IMR-90 (cell line): ENCODE measurements around the gene FOSB. TPM values are rescaled to one million over a fixed set of nuclear protein-coding genes. Genes with fewer than 3 reads are reported as not detected.
A peak's percentile ranks its signal among the peaks of the same experiment; 100 is the strongest.
"Not testable (repeated sequence)": the region's sequence is repeated elsewhere in the genome, so short reads cannot be mapped to it uniquely, and the experiment has no call there.

Source experiments
- ATAC-seq: fragments of 200-7000 bp; cut with Tn5 transposase; 2 replicates; pipeline ENCODE4 v1.9.1; 2020; ENCODE audit warnings: low read depth, mild to moderate bottlenecking, moderate library complexity
- BruUV-seq: library from RNA; stranded (reverse); fragments of 400-500 nt; replicated peaks from 2 replicates; lab custom pipeline; 2021; lab: Mats Ljungman, UMichigan
- CTCF ChIA-PET: fragments of 300-600 bp; formaldehyde crosslinking; extraction: SDS; loops from one replicate; lab custom pipeline; 2021; ENCODE audit warnings: antibody characterized with exemption; lab: Yijun Ruan, JAX
- POLR2A ChIA-PET: fragments of 300-600 bp; sonication (Branson Sonifier 250); formaldehyde crosslinking; loops from one replicate; lab custom pipeline; 2022; ENCODE audit warnings: antibody characterized with exemption; ENCODE audit not compliant: unreplicated experiment; lab: Charles Lee
- DNase-seq: peaks from one replicate; pipeline ENCODE4 v3.0.0; 2013
- H2AFZ ChIP-seq: replicated peaks from 2 replicates; pipeline ENCODE3; 2013; ENCODE audit warnings: low read length, mild to moderate bottlenecking; ENCODE audit not compliant: poor library complexity
- H2AK5ac ChIP-seq: 2 replicates; pipeline ENCODE4 v1.6.1; 2013; ENCODE audit warnings: low read depth, low read length, inconsistent platforms
- H2AK9ac ChIP-seq: replicated peaks from 2 replicates; pipeline ENCODE3; 2013; ENCODE audit warnings: mild to moderate bottlenecking, low read depth, low read length, moderate library complexity; ENCODE audit not compliant: poor library complexity
- H2BK120ac ChIP-seq: 2 replicates; pipeline ENCODE4 v1.6.1; 2013; ENCODE audit warnings: low read depth, low read length, inconsistent platforms
- H2BK15ac ChIP-seq: 3 replicates; pipeline ENCODE4 v1.6.1; 2013; ENCODE audit warnings: low read depth, low read length, inconsistent platforms
- H2BK20ac ChIP-seq: 2 replicates; pipeline ENCODE4 v1.6.1; 2013; ENCODE audit warnings: low read depth, mild to moderate bottlenecking, inconsistent platforms, low read length, moderate library complexity
- H2BK5ac ChIP-seq: 2 replicates; pipeline ENCODE4 v1.6.1; 2013; ENCODE audit warnings: mild to moderate bottlenecking, low read depth, low read length, inconsistent platforms; ENCODE audit not compliant: poor library complexity, severe bottlenecking
- H3K14ac ChIP-seq: replicated peaks from 2 replicates; pipeline ENCODE4 v1.6.1; 2013; ENCODE audit warnings: low read depth, low read length, inconsistent platforms
- H3K18ac ChIP-seq: 2 replicates; pipeline ENCODE4 v1.6.1; 2013; ENCODE audit warnings: low read depth, low read length, control low read depth
- H3K23ac ChIP-seq: 2 replicates; pipeline ENCODE4 v1.6.1; 2013; ENCODE audit warnings: low read depth, low read length, inconsistent platforms
- H3K27ac ChIP-seq: 2 replicates; pipeline ENCODE4 v1.5.1; 2013; ENCODE audit warnings: mild to moderate bottlenecking, control low read depth, low read length; ENCODE audit not compliant: insufficient read depth
- H3K27me3 ChIP-seq: 2 replicates; pipeline ENCODE4 v1.6.1; 2013; ENCODE audit warnings: low read length; ENCODE audit not compliant: control insufficient read depth, insufficient read depth
- H3K36me3 ChIP-seq: 2 replicates; pipeline ENCODE4 v1.6.1; 2013; ENCODE audit warnings: low read length, mixed read lengths; ENCODE audit not compliant: control insufficient read depth, insufficient read depth
- H3K4ac ChIP-seq: 2 replicates; pipeline ENCODE4 v1.6.1; 2013; ENCODE audit warnings: low read depth, low read length, inconsistent platforms
- H3K4me1 ChIP-seq: 2 replicates; pipeline ENCODE4 v1.6.1; 2013; ENCODE audit warnings: low read length, mixed read lengths; ENCODE audit not compliant: control insufficient read depth, insufficient read depth
- H3K4me2 ChIP-seq: 2 replicates; pipeline ENCODE4 v1.6.1; 2013; ENCODE audit warnings: low read depth, mild to moderate bottlenecking, control low read depth, low read length, moderate library complexity
- H3K4me3 ChIP-seq: 2 replicates; pipeline ENCODE4 v1.5.1; 2013; ENCODE audit warnings: low read depth, mild to moderate bottlenecking, control low read depth, low read length, moderate library complexity; ENCODE audit not compliant: insufficient read depth
- H3K56ac ChIP-seq: 2 replicates; pipeline ENCODE4 v1.6.1; 2013; ENCODE audit warnings: low read length, inconsistent platforms; ENCODE audit not compliant: insufficient read depth; ENCODE audit errors: extremely low read depth
- H3K79me1 ChIP-seq, 2 experiments: 2 replicates each; pipeline ENCODE4 v1.6.1; 2013; ENCODE audit warnings: low read length in 2 of 2, inconsistent platforms in 1 of 2, low read depth in 1 of 2
- H3K9ac ChIP-seq: 2 replicates; pipeline ENCODE4 v1.6.1; 2013; ENCODE audit warnings: low read depth, low read length, control low read depth
- H3K9me1 ChIP-seq: 2 replicates; pipeline ENCODE4 v1.6.1; 2013; ENCODE audit warnings: low read length, inconsistent platforms; ENCODE audit not compliant: insufficient read depth
- H3K9me3 ChIP-seq: 2 replicates; pipeline ENCODE4 v1.6.1; 2013; ENCODE audit warnings: low read length; ENCODE audit not compliant: control insufficient read depth, insufficient read depth
- H4K20me1 ChIP-seq: 2 replicates; pipeline ENCODE4 v1.6.1; 2013; ENCODE audit warnings: low read length, inconsistent platforms; ENCODE audit not compliant: insufficient read depth
- H4K5ac ChIP-seq: 2 replicates; pipeline ENCODE4 v1.6.1; 2013; ENCODE audit warnings: mild to moderate bottlenecking, low read depth, low read length, control low read depth
- H4K8ac ChIP-seq, 2 experiments: 2 replicates each; pipeline ENCODE4 v1.6.1; 2013; ENCODE audit warnings: low read depth in 2 of 2, low read length in 2 of 2, control low read depth in 1 of 2, inconsistent platforms in 1 of 2
- H4K91ac ChIP-seq: 2 replicates; pipeline ENCODE4 v1.6.1; 2013; ENCODE audit warnings: low read depth, low read length, inconsistent platforms; ENCODE audit not compliant: insufficient read depth
- WGBS, 2 experiments: methylation state at CpG; one replicate each; pipeline versions ENCODE4 v1.1.5 to v1.1.7; 2013; ENCODE audit warnings: missing lambda C conversion rate in 2 of 2; ENCODE audit not compliant: insufficient read length in 1 of 2; ENCODE audit errors: extremely low coverage in 2 of 2; 5-methylcytosine and 5-hydroxymethylcytosine counted together
- dilution Hi-C: fragments of 300-500 bp; cut with HindIII; formaldehyde crosslinking; loops from one replicate; pipeline ENCODE4 v1.14.3; 2018; ENCODE audit warnings: low sequenced_read_pairs; ENCODE audit not compliant: unreplicated experiment
- in situ Hi-C: fragments of 300-500 bp; cut with MboI; formaldehyde crosslinking; loops from 3 replicates; pipeline ENCODE4 v1.14.3; 2019; ENCODE audit warnings: low sequenced_read_pairs, inconsistent platforms, mixed read lengths
- intact Hi-C: fragments of 100-400 bp; cut with micrococcal nuclease; formaldehyde crosslinking; loops from 2 replicates; pipeline ENCODE4 v1.10.0; 2022
- polyA plus RNA-seq, 3 experiments: library from polyadenylated mRNA; depleted of rRNA; stranded (reverse); fragments of >200 nt; gene quantifications; 2 replicates each; pipeline ENCODE4 v1.2.3, GENCODE V29; 2012; ENCODE audit warnings: low replicate concordance in 1 of 3
- total RNA-seq: library from RNA; depleted of rRNA; stranded (reverse); fragments of >200 nt; gene quantifications from 2 replicates; pipeline ENCODE4 v1.2.3, GENCODE V29; 2012

The FOSB gene
- total and polyA plus RNA-seq, 2 of the 4 experiments (the other 2 are of a cell fraction) = 11.1 to 15.6 TPM

GRCh38 chr19:45429896-45430295 lies 37.9 kb upstream of the FOSB start:
- Histone ChIP-seq H2AK5ac (peak overlapping the region; percentile 17; the same call in 1 of the 2 replicates), H3K4ac (peak overlapping the region; percentile 8; the same call in 1 of the 2 replicates), H2BK120ac (peak overlapping the region; percentile 9; the same call in 1 of the 2 replicates), H2BK20ac (peak overlapping the region; percentile 70; the same call in 1 of the 2 replicates), H2AK9ac (peak overlapping the region; percentile 42), H4K8ac (0 out of 4 replicates have a peak overlapping the region, but pooled peaks of 1 of the 2 experiments have one; percentile 10), H3K79me1 (peaks cover 0 to 13% of the 10 kb centered on the region in 2 experiments; a peak in 2 of 4 replicates)
- H3K23ac ChIP-seq, H3K27me3 ChIP-seq, H4K91ac ChIP-seq, H3K14ac ChIP-seq, H2BK5ac ChIP-seq, H3K18ac ChIP-seq, H3K27ac ChIP-seq, H4K5ac ChIP-seq, H3K36me3 ChIP-seq, H3K9me3 ChIP-seq, H3K4me1 ChIP-seq, H4K20me1 ChIP-seq, H3K9me1 ChIP-seq, ATAC-seq, H3K56ac ChIP-seq, BruUV-seq, POLR2A ChIA-PET, H3K4me2 ChIP-seq, CTCF ChIA-PET, in situ Hi-C loops, H2BK15ac ChIP-seq, H3K9ac ChIP-seq, dilution Hi-C loops, H3K4me3 ChIP-seq, DNase-seq, H2AFZ ChIP-seq: not testable (repeated sequence)
- WGBS, 2 experiments = 84% methylated on average over 8 of the region's 11 CpGs; no CpG with 5 or more reads in 1 of the 2 experiments
- intact Hi-C loops = loop anchor here (5.0 kb wide), 1 partner anchor 212 kb away; no protein-coding TSS in a partner anchor
